SW 1271 (cell line): Measurements from ENCODE around the gene MOB1B.
"Not testable (repeated sequence)": the region's sequence is repeated elsewhere in the genome, so short reads cannot be mapped to it uniquely, and the experiment has no call there.

Experiments
- DNase-seq, 2 experiments: peaks; one replicate each; lab custom pipeline; 2025; lab: John Stamatoyannopoulos, UW

MOB1B gene

GRCh38 chr4:70956549-70957210, 54.5 kb downstream of the MOB1B start:
- no peak for DNase-seq

GRCh38 chr4:70958681-70959080, 56.5 kb downstream of the MOB1B start:
- DNase-seq = no peak

- DNase-seq = no peak
These were observed 66.9 kb downstream of the MOB1B start for GRCh38 chr4:70969076-70969475.

DNA sequence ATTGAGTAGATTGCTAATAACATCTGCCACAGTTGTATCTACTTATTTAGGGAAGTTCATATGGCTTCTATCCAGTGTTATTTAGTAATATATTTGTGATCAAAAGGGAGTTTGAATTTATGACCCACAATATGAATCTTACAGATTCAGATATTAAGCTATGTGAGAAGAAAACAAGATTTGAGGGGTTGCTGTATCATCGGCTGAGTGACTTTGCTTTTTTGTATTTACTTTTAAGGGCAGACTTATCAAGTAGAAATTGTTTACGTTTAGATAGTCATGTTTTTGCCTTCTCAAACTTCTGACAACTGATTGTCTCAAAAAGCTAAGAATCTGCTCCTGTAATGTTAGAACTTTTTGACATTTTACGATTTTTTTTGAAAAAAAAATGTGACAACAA, 74.1 kb downstream of the MOB1B start:
- DNase-seq = no peak

- no peak for DNase-seq
These were observed 77.4 kb downstream of the MOB1B start for GRCh38 chr4:70979445-70980008.

DNA sequence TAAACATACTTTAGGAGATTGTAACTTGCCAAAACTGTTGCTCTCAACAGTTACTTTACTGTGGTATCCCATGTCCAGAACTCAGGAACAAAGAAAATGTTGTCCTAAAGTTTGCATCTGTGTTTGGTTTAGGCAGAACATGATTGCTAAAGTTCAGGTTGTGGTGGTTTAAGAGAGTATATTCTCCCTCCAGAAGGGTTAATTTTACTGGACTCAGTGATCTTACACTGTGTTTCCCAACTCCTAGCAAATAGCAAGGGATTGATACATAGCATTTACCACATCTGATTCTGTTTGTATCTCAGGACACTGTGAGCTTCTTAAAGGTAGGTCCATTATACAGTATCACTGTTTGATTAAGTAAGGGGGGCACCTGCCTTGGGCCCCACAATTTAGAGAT, 78.0 kb downstream of the MOB1B start:
- no peak for DNase-seq

GRCh38 chr4:70984106-70984505, 81.9 kb downstream of the MOB1B start:
- DNase-seq = no peak

- no peak for DNase-seq
These were observed 82.4 kb downstream of the MOB1B start for GRCh38 chr4:70984589-70984988.

GRCh38 chr4:70991596-70991995, 89.4 kb downstream of the MOB1B start:
- DNase-seq = no peak

- no peak for DNase-seq
These were observed 90.3 kb downstream of the MOB1B start for GRCh38 chr4:70992391-70992881.

DNA sequence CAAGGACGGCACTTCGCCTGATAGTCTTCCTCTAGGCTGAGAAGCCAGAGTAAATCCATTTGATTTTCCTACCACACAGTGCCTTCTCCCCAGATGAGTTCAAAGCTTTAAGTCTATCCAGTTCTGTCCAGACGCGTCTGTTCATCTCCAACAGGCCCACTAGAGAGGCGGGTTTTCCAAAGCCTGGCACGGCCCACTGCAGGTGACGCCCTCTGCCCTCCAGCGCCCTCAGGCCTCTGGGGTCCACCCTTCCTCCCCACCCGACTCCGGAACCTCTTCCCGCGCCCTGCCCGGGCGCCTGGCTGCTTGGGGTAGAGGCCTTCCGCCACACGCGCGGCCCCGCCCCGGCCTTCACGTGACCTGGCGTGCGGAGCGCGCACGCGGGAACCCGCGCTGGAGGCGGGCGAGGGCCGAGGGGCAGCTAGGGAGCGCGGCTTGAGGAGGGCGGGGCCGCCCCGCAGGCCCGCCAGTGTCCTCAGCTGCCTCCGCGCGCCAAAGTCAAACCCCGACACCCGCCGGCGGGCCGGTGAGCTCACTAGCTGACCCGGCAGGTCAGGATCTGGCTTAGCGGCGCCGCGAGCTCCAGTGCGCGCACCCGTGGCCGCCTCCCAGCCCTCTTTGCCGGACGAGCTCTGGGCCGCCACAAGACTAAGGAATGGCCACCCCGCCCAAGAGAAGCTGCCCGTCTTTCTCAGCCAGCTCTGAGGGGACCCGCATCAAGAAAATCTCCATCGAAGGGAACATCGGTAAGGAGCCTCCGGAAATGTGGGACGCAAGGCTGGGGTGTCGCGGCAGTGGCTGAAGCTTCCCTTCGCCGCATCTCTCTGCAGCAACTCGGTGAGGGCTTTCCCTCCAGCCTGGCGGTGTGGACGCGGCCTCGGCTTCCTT, 91.3 kb downstream of the MOB1B start, which contains the start of gene DCK:
TSS of gene DCK (plus strand) at position 469 of the 888 bp plus-strand sequence. CDS start at position 656, 187 bp downstream.
- peak; percentile 77 to 78 for DNase-seq

- no peak for DNase-seq
These were observed 91.8 kb downstream of the MOB1B start for GRCh38 chr4:70994069-70994366.

DNA sequence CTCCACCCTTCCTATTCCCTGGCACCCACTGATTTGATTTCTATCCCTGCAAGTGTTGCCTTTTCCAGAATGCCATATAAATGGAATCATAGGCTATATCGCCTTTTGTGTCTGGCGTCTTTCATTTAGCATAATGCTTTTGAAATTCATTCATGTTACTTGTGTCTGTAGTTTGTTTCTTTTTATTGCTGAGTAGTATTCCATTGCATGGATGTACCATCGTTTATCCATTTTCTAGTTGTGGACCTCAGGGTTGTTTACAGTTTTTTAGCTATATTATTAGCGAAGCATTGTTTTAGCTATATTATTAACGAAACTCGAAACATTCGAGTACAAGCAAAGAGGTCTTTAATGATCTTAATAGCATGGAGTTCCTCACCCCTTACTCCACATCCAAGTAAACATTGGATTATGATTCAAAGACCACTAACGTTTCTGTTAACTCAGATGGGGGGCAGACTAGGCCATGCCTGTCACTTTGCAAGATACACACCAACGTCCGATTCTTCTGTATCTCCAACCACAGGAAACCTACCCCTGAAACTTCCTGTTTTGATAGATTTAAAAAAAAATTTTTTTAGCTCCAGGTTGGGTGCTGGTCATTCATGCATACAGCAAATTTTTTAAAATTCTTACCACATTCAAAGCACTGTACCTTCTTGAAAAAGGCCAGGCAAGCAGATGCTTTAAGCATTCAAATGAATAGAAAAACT, 92.4 kb downstream of the MOB1B start:
- DNase-seq = no peak

DNA sequence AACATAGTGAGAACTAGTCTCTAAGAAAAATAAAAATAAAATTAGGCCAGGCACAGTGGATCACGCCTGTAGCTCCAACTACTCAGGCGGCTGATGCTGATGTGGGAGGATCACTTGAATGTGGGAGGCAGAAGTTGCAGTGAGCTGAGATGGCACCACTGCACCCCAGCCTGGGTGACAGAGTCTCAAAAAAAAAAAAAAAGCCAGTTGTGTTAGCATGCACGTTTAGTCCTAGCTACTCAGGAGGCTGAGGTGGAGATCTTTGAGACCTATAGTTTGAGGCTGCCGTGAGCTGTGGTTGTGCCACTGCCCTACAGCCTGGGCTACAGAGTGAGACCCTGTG, 93.8 kb downstream of the MOB1B start:
- DNase-seq = no peak

- no peak for DNase-seq
These were observed 94.9 kb downstream of the MOB1B start for GRCh38 chr4:70997036-70997435.

- no peak for DNase-seq
These were observed 95.4 kb downstream of the MOB1B start for GRCh38 chr4:70997546-70997945.

GRCh38 chr4:70999639-71000038, 97.5 kb downstream of the MOB1B start:
- not testable (repeated sequence) for DNase-seq

GRCh38 chr4:71001363-71001762, 99.2 kb downstream of the MOB1B start:
- not testable (repeated sequence) for DNase-seq

DNA sequence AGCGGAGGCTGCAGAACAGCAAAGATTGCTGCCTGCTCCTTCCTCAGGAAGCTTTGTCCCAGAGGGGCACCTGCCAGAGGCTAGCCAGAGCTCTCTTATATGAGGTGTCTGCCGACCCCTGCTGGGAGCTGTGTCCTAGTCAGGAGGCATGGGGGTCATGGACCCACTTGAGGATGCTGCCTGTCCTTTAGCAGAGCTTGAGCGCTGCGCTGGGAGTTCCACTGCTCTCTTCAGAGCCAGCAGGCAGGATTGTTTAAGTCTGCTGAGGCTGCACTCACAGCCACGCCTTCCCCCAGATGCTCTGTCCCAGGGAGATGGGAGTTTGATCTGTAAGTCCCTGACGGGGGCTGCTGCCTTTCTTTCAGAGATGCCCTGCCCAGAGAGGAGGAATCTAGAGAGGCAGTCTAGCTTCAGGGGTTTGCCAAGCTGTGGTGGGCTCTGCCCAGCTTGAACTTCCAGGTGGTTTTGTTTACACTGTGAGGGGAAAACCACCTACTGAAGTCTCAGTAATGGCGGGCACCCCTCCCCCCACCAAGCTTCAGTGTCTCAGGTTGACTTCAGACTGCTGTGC, 102.2 kb downstream of the MOB1B start:
- DNase-seq = no peak

DNA sequence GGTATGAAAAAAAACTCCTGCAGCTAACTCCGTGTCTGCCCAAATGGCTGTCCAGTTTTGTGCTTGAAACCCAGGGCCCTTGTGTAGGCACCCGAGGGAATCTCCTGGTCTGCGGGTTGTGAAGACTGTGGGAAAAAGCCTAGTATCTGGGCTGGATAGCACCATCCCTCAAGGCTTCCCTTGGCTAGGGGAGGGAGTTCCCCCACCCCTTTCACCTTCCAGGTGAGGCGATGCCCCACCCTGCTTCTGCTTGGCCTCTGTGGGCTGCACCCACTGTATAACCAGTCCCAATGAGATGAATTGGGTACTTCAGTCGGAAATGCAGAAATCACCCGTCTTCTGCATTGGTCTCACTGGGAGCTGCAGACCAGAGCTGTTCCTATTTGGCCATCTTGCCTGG, 102.9 kb downstream of the MOB1B start:
- DNase-seq = not testable (repeated sequence)

DNA sequence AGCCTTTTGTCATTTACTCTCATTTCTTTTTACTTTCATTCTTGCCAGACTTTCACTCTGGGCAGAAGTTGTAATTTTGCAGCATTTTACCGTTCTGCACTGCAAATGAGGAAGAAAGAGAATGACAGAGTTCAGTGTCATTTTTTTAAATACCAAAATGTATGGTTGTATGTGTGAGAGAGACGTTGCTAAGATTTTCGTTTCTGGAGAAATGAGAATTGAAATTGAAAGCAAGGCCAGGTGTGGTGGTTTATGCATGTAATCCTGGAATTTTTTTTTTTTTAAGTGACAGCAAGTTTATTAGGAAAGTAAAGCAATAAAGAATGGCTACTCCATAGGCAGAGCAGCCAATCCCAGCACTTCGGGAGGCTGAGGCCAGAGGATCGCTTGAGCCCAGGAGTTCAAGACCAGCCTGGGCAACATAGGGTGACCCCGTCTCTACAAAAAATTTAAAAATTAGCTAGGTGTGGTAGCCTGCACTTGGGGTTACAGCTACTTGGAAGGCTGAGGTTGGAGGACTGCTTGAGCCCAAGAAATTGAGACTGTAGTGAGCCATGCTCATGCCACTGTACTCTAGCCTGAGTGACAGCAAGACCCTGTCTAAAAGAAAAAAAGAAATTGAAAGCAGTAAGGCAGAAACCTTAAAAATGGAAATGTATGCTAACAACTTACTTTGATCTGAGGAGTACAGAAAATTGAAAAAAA, 104.2 kb downstream of the MOB1B start:
- no peak for DNase-seq
